ENCODE measurements around the gene ULBP2.
"Not testable (repeated sequence)": the region's sequence is repeated elsewhere in the genome, so short reads cannot be mapped to it uniquely, and the experiment has no call there.

ULBP2 gene

DNA sequence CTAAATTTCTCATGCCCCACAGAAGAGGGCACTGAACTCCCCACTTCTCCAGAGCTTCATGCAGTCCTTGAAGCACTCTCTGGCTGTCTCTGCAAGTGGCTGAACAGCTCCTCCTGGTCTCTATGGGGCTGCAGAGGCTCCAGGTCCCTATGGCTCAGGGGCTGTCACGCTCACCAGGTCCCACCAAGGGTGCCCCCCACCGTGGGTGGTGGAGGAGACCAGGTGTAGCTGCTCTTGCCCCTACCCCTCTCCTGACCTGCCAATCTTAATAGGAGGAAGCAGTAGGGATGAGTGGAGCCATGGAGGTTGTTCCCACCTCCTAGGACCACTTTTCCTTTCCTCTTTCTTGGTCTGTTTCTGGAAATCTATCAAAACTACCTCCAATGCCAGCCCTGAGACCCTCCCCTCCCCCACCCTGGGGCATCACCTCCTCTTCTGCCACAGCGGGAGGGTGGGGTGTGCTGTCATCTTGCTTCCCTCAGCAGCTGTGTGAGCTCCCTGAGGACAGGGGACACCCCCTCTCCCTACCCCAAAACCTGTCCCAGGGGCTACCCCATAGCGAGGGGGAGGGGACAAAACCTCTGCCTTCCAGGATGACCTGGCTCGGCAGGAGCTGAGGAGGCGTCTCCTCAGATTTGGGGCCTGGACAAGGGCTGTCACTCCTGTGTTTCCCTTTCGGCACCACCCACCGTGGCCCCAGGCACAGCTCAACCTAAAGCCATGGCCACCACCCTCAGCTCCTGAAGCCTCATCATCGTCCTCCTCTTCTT lies 31.9 kb upstream of the ULBP2 start:
- DNase-seq = no peak

DNA sequence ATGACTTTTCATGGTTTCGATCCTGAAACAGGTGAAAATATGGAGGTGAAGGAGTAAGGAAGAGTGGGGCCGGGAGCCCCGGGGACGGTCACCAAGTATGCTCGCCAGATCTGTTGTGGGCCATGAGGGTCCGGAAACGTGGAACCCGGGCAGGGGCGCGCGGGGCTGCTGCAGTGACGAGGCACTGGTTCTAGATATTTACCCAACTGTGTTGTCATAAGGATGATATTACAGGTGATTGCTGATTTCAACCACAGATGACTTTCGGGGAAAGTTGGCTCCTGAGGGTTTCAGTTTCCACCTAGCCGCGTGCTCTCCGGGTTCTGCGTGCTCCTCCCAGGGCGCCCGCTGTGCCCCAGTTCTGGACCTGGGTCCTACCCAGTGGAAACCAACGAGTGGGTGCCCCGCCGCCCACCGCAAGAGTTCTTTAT lies 31.1 kb upstream of the ULBP2 start:
- DNase-seq = no peak

- not testable (repeated sequence) for DNase-seq
These were observed 29.1 kb upstream of the ULBP2 start for GRCh38 chr6:149912680-149913079.

DNA sequence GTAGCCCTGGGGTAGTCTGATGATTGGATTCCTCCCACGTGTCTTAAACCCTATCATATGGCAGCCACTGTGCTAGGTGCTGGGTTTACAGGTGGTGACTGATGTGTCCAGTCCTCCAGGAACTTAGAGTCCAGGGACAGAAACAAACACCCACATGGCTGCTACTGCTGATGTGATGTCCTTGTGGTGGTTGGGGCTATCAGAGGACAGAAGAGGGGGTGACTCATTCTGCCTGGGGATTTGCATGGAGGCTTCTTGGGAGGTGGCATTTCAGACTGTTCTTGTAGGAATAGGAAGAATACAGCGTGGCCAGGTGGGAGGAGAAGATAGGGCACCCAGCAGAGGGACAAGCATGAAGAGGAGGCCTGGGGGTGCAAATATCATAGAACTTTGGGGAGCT lies 28.7 kb upstream of the ULBP2 start:
- no peak for DNase-seq

- no peak for DNase-seq
These were observed 28.1 kb upstream of the ULBP2 start for GRCh38 chr6:149913540-149914240.

- no peak for DNase-seq
These were observed 25.6 kb upstream of the ULBP2 start for GRCh38 chr6:149915970-149916865.

- DNase-seq = no peak
These were observed 24.1 kb upstream of the ULBP2 start for GRCh38 chr6:149917679-149918078.

- no peak for DNase-seq
These were observed 23.5 kb upstream of the ULBP2 start for GRCh38 chr6:149918151-149918905.

DNA sequence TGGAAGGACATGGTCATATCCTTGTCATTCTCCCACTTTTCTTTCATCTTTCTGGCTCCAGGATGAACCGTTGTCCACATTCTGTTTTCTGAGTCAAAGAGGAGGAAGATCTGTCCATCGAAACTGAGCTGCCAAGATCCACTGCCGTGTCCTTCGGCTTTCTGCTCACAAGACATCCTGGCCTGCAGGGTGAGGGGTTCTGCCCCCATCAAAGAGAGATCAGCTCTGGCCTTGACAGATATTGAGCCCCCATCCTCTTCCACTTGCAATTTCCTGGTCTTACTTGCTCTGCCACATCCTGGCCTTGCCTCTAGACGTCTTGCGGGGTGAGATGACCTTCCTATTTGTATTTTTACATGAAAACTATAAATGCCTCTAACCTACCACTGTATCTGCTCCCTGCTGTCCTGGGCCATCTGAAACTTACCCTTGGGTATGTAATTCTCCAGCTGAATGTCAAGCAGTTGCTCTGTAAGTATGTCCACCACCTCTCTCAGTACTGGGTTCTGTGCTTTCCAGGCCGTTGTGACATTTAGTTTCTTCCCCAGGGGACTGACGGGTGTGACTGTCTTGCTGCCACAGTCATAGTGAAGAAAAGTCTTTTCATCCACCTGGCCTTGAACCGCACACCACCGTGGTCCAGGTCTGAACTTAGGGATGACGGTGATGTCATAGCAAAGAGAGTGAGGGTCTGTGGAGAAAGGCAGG lies 22.5 kb upstream of the ULBP2 start:
- not testable (repeated sequence) for DNase-seq

- DNase-seq = no peak
These were observed 22.0 kb upstream of the ULBP2 start for GRCh38 chr6:149919834-149920225.

- DNase-seq = no peak
These were observed 20.5 kb upstream of the ULBP2 start for GRCh38 chr6:149921361-149921760.

DNA sequence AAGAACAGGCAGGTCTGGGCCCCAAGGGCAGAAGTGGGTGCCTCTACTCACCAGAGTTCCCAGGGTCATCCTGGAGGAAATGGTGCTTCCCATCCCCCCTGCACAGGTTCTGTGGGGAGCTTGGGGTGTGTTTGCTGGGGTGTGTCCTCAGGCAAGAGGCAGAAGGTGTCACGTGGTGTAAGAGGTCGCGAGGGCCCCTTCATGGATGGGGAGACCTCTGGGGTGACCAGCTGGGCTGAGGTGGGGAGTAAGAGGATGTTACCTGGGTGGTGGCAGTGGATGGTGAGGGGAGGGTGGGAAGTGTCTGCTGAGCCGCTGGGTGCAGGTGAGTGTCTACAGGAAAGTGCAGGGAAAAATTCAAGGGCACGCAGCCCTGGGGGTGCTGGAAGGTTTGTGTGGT lies 19.7 kb upstream of the ULBP2 start:
- peak; percentile 17 for DNase-seq

DNA sequence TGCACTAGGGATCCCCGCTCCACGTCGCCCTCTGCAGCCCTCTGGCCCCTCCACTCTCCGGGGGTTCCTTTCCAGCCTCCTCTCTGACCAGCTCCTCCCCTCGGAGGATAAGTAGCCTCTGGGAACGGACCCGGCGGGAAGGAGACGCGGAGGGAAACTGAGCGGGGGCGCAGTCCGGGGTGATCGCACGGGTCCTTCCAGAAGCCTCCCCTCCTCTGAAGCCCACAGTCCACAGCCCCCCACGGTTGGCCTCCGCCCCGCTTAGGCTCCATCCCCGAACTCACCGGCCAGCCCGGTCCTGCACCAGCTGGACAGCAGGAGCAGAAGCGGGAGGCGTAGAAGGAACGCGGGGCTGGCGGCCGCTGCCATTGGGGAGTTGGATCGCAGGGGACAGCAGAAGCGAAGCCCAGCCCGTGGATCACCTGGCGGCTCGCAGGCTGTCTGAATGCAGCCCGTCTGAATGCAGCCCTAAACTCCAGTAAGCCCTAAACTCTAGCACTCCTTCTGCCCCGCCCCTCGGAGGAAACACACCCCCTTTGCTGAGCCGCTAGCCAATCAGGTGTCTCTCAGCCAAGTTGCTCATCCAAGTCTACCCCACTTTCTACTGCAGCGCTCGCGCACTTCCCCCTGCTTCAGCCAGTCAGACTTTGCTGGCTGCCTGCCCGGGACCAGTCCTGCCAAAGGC lies 19.0 kb upstream of the ULBP2 start, which contains the start of gene RAET1G:
Gene RAET1G, minus strand, starts transcription at position 480 of the 685 bp plus-strand sequence. Its CDS starts 111 bp downstream, at position 369.
- peak; percentile 96 for DNase-seq

- no peak for DNase-seq
These were observed 18.4 kb upstream of the ULBP2 start for GRCh38 chr6:149923327-149923986.

- DNase-seq = peak; percentile 13
These were observed 17.4 kb upstream of the ULBP2 start for GRCh38 chr6:149924206-149924932.

DNA sequence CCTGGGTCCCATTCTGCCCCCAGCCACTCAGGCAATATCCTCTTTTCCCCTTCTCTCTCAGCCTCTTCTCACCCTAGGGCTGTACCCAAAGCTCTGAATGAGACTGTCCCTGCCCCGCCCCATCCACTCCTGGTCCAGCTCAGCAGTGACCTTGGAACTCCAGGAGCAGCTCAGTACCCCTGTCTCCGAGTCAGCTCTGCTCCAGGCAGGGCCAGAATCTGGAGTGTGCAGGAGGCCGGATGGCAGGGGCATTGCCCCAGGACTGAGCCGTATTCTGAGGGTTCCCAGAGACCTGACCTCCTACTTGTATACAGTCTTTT lies 16.9 kb upstream of the ULBP2 start:
- DNase-seq = no peak

DNA sequence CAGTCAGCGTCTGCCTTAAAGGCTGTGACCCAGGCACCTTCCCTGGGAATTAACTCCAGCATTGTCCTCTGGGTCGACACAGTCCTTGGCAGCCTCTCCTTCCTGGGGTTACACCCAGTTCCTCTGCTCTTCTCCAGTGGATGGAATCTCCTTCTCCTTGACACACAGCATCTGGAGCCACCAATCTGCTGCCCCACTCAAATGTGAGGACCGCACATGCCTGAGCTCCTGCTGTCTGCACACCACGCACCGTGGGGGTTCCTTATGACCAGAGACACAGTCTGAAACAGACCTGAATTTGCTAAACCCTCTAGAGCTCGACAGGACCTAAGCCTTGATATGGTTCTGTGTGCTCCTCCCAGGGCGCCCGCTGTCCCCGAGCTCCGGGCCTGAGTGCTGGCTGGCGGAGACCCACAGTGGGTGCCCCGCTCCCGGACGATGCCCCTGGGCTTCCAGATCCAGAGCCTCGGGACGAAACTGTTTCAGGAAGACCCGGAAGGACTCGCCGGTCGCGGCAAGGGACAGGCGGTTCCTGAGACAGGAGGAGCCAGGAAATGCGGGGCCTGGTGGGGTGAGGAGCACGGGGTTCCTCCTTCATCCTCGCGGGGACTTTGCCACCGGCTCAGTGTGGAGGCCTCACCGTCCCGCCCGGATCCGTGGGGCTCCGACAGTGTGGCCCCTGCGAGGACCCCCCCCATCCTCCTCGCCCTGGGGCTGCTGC lies 16.4 kb upstream of the ULBP2 start:
- DNase-seq = no peak

DNA sequence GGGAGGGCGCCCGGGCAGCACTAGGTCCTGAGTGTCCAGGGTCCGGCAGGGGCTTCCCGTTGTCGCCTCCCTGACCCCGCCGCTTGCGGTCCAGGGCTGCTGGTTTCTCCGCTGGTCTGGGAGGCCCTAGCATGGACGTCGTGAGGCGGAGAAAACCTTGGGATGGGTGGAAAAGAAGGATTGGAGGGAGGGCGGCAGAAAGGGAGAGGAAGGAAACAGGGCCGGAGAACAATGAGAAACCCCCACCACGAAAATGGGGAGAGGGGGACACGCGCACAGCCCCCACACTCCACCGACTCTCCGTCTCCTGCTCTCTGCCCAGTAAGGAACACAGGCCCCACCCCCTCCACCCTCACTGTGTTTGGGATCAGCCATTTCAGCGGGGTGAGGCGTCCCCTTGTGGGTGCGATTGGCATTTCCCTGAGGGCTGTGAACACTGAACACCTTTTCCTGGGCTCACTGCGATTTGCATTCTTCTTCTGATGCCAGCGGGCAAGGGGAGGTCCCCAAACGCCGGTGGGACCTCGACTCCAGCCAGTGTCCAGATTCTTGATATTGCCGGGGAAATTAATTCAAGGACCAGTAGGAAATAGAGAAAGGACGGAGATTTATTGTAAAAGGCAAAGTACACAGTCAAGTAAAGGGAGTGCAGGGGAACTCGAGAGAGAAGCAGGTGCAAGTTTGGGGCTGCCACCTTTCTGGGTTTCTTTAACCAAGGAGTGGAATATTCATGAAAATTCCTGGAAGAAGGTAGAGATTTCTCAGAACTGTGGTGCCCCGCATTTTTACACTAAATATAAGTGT lies 15.6 kb upstream of the ULBP2 start:
- peak; percentile 89 for DNase-seq
